AG10803 (cell line): ENCODE results near the gene YKT6.
A peak's percentile ranks its signal among the peaks of the same experiment; 100 is the strongest.
"Not testable (repeated sequence)": the region's sequence is repeated elsewhere in the genome, so short reads cannot be mapped to it uniquely, and the experiment has no call there.

ENCODE experiments used
- DNase-seq: peaks from one replicate; pipeline ENCODE4 v3.0.0; 2010; ENCODE audit warnings: low read depth
- H3K4me3 ChIP-seq: 2 replicates; pipeline ENCODE4 v1.5.1; 2011; ENCODE audit warnings: mild to moderate bottlenecking, low read length, control low read depth
- TF ChIP-seq, protein P1 (sequence below): conservative IDR thresholded peaks from 2 replicates; pipeline ENCODE4 v1.5.1; 2011; ENCODE audit warnings: mild to moderate bottlenecking, low read length, control low read depth, inconsistent platforms

The YKT6 gene

DNA sequence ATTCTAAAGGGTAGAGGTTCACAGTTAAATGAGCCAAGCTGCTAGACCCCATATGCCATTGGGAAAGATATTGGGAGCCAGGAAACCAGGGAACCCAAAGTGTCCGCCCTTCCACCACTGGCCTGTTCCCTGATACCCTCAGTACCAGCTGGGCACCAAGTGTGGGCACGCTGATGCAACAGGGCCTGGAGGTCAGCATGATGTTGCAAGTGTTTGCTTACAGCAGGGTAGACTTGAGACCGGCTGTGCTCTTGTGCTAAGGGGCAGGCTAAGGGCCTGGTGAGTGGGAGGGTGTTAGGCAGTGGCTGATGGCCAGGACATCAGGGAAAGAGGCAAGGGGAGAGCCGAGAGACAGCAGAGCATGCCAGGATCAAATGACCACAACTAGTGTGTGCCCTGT lies 38.6 kb upstream of the YKT6 start:
- TF ChIP-seq, protein P1, sequence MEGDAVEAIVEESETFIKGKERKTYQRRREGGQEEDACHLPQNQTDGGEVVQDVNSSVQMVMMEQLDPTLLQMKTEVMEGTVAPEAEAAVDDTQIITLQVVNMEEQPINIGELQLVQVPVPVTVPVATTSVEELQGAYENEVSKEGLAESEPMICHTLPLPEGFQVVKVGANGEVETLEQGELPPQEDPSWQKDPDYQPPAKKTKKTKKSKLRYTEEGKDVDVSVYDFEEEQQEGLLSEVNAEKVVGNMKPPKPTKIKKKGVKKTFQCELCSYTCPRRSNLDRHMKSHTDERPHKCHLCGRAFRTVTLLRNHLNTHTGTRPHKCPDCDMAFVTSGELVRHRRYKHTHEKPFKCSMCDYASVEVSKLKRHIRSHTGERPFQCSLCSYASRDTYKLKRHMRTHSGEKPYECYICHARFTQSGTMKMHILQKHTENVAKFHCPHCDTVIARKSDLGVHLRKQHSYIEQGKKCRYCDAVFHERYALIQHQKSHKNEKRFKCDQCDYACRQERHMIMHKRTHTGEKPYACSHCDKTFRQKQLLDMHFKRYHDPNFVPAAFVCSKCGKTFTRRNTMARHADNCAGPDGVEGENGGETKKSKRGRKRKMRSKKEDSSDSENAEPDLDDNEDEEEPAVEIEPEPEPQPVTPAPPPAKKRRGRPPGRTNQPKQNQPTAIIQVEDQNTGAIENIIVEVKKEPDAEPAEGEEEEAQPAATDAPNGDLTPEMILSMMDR: no peak
- no peak for DNase-seq
- no peak overlapping the region for H3K4me3 ChIP-seq

DNA sequence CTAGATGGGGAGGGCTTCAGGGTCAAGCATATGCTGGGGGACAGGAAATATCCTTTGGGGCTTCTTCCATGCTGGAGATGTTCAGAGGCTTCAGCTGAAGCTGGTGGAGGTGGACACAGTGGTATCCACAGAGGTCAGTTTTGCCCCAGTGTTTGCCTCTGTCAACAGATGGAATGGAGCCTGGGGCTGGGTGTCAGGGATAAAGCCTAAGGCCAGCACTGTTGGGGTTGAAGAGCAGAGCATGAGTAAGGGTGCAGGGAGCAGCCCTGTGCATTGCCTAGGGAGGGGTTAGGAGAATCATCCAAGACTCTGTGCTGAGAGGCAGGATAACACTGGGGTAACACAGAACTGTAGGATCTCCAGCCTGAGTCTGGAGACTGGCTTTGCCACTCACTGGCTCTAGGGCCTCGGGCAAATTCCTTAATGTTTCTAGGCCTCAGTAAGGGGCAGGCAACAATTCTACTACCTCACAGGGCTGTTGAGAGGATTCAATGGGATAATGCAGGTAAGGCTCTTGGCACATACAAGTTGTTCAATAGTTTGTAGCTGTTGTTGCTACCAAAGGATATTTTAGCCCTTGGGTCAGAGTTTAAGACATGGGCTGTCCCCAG lies 37.9 kb upstream of the YKT6 start:
- no peak overlapping the region for H3K4me3 ChIP-seq
- no peak for DNase-seq
- TF ChIP-seq, protein P1: no peak

DNA sequence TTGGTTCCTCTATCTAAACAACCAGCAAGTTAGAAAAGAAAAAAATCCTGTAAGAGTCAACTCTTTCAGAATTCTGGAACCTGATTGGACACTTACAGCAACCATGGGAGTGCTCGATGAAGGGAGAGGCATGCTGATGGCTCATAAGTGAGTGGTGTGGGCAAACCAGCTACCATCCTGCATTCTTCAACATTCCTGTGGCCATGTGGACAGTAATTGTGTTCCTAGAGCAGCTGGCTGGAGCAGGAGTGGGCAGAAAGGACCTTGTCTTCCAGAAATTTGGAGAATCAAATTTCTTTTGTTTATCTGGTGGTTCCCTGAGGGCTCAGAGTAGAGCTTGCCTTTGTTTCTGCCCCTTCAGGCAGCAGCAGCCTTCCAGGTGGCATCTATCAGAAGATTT lies 37.2 kb upstream of the YKT6 start:
- peak; percentile 96 for DNase-seq
- no peak overlapping the region for H3K4me3 ChIP-seq

DNA sequence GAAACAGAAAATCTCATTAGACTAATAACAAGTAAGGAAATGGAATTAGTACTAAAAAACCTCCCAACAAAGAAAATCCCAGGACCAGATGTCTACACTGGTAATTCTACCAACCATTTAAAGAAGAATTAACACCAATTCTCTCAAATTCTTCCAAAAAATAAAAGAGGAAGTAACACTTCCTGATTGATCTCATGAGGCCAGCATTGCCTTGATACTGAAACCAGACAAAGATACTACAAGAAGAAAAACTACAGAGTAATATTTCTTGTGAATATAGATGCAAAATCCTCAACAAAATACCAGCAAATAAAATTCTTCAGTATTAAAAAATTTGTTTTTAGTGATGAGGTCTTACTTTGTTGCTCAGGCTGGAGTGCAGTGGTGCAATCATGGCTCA lies 32.9 kb upstream of the YKT6 start:
- TF ChIP-seq, protein P1: no peak
- no peak overlapping the region for H3K4me3 ChIP-seq
- no peak for DNase-seq

More for the DNA sequence above, 37.2 kb upstream of the YKT6 start:
- TF ChIP-seq, protein P1: no peak

DNA sequence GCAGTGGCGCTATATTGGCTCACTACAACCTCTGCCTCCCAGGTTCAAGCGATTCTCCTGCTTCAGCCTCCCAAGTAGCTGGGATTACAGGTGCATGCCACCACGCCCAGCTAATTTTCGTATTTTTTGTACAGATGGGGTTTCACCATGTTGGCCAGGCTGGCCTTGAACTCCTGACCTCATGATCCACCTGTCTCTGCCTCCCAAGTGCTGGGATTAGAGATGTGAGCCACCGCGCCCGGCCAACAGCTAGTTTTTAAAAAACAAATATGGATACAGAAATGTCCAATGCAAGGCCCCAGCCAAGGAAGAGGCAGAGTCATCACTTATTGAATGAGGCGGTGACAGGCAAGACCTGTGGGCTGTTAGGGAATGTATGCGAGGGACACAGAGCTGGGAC lies 28.9 kb upstream of the YKT6 start:
- not testable (repeated sequence) for H3K4me3 ChIP-seq, DNase-seq

DNA sequence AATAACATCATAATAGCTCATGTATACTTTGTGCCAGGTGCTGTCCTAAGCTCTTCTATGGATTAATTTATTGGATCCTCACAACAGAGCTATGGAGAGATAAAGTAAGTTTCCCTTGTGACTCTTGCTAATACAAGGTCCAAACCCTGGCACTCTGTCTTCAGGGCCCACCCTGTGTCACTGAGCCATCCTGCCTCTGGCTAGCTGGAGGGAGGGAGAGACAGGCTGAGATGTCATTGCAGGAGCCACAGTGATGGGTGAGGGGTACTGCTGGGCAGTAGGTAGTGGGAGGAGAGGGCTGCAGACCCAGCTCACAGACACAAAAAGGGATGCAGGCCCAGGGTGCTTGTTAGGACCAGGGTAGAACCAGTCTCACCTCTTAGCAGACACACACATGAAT lies 28.4 kb upstream of the YKT6 start:
- DNase-seq: no peak

DNA sequence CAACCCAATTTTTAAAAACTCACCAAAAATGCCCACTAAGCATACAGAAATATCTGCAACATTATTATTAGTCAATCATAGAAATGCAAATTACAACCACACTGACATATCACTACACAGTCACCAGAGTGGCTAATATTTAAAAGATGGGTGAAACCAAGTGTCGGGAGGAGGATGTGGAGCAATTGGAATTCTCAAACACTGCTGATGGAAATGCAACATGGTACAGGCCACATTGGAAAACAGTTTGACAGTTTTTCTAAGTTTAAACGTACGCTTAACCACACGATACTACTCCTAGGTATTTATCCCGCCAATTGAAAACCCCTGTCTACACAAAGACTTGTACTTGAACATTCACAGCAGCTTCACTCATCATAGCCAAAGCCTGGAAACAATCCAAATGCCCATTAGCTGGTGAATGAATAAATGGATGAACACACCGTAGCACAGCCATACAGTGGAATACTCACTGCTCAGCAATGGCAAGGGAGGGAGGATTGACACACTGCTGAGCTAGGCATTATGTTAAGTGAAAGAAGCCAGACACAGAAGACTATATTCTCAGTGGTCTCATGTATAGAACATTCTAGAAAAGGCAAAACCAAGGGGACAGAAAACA lies 27.9 kb upstream of the YKT6 start:
- no peak overlapping the region for H3K4me3 ChIP-seq
- TF ChIP-seq, protein P1: no peak
- no peak for DNase-seq

More for the DNA sequence above, 28.4 kb upstream of the YKT6 start:
- H3K4me3 ChIP-seq: no peak overlapping the region
- TF ChIP-seq, protein P1: no peak
